ENCODE results near the gene GAS2L1.

GAS2L1 gene

GRCh38 chr22:29260601-29261315, 45.7 kb upstream of the GAS2L1 start:
- no peak overlapping the region for H3K4me3 ChIP-seq
- H3K27ac ChIP-seq, result no peak overlapping the region
- H3K9me3 ChIP-seq, result no peaks in the 10 kb centered on the region
- intact Hi-C loops (cut with DNase I; ENCODE audit: low total_unique reads), result loop anchor here (5.0 to 10.0 kb wide), 2 partner anchors 376 to 528 kb away; partner anchors contain the start of gene ZNRF3
- no peak for TF ChIP-seq CTCF (IDR thresholded peaks at IDR 0.05)
- peaks cover 0 to 4% (median 0%) of the 10 kb centered on the region in 4 donors for H3K4me1 ChIP-seq
- H3K36me3 ChIP-seq, result peaks cover 0 to 48% (median 15%) of the 10 kb centered on the region in 3 donors
- DNase-seq, result peak in 1 of 2 donors; percentile 55
- no peaks in the 10 kb centered on the region for H3K27me3 ChIP-seq

GRCh38 chr22:29263791-29264276, 42.6 kb upstream of the GAS2L1 start:
- no peaks in the 10 kb centered on the region for H3K9me3 ChIP-seq
- peak in 1 of 2 donors; percentile 59 for DNase-seq
- H3K36me3 ChIP-seq, result peaks cover 0 to 45% (median 15%) of the 10 kb centered on the region in 3 donors
- no peak overlapping the region for H3K4me3 ChIP-seq
- no peaks in the 10 kb centered on the region for H3K27me3 ChIP-seq
- H3K4me1 ChIP-seq, result peaks cover 0 to 20% (median 11%) of the 10 kb centered on the region in 4 donors
- TF ChIP-seq CTCF (IDR thresholded peaks at IDR 0.05), result no peak
- intact Hi-C loops (cut with DNase I; ENCODE audit: low total_unique reads), result loop anchor here (5.0 to 10.0 kb wide), 2 partner anchors 379 to 532 kb away; partner anchors contain the start of gene ZNRF3
- H3K27ac ChIP-seq, result no peak overlapping the region

- Histone ChIP-seq H3K36me3 (peaks cover 0 to 30% (median 2%) of the 10 kb centered on the region in 3 donors), H3K27me3 (no peaks in the 10 kb centered on the region), H3K27ac (no peak overlapping the region), H3K9me3 (no peaks in the 10 kb centered on the region), H3K4me1 (peaks cover 0 to 23% (median 17%) of the 10 kb centered on the region in 4 donors), H3K4me3 (no peak overlapping the region)
- intact Hi-C loops (cut with DNase I; ENCODE audit: low total_unique reads), result loop anchor here (5.0 to 10.0 kb wide), 2 partner anchors 42 to 381 kb away; partner anchors contain the start of genes GAS2L1 and ZNRF3
- TF ChIP-seq CTCF (IDR thresholded peaks at IDR 0.05), result no peak
- DNase-seq, result peak in 1 of 2 donors; percentile 65
These were observed 41.1 kb upstream of the GAS2L1 start for GRCh38 chr22:29265305-29265704.

GRCh38 chr22:29265929-29266328, 40.5 kb upstream of the GAS2L1 start:
- Histone ChIP-seq H3K27ac (peak overlapping the region in 1 of 2 donors; percentile 98), H3K36me3 (peaks cover 0 to 24% (median 0%) of the 10 kb centered on the region in 3 donors), H3K27me3 (no peaks in the 10 kb centered on the region), H3K4me1 (peaks cover 0 to 29% (median 18%) of the 10 kb centered on the region in 4 donors), H3K9me3 (no peaks in the 10 kb centered on the region), H3K4me3 (no peak overlapping the region)
- no peak for TF ChIP-seq CTCF (IDR thresholded peaks at IDR 0.05)
- peak in 1 of 2 donors; percentile 40 for DNase-seq
- intact Hi-C loops (cut with DNase I; ENCODE audit: low total_unique reads), result loop anchor here (5.0 to 10.0 kb wide), 2 partner anchors 41 to 381 kb away; partner anchors contain the start of genes GAS2L1 and ZNRF3

- intact Hi-C loops (cut with DNase I; ENCODE audit: low total_unique reads), result loop anchor here (5.0 to 10.0 kb wide), 2 partner anchors 40 to 382 kb away; partner anchors contain the start of genes GAS2L1 and ZNRF3
- DNase-seq, result peak in 1 of 2 donors; percentile 65
- Histone ChIP-seq H3K27ac (peak overlapping the region; percentile 98 to 99), H3K4me1 (peaks cover 0 to 38% (median 23%) of the 10 kb centered on the region in 4 donors), H3K9me3 (no peaks in the 10 kb centered on the region), H3K36me3 (peaks cover 0 to 24% (median 0%) of the 10 kb centered on the region in 3 donors), H3K27me3 (no peaks in the 10 kb centered on the region), H3K4me3 (peak overlapping the region; percentile 90 to 95)
- no peak for TF ChIP-seq CTCF (IDR thresholded peaks at IDR 0.05)
These were observed 39.6 kb upstream of the GAS2L1 start for GRCh38 chr22:29266564-29267461.

Measured in tibial artery (tissue), 4 donors.